Transverse colon (tissue), 4 donors: ENCODE measurements around the gene SLC25A42. TPM values are rescaled to one million over a fixed set of nuclear protein-coding genes. Genes with fewer than 3 reads are reported as not detected.

Source experiments
- DNase-seq: peaks from one replicate; pipeline ENCODE4 v3.0.0-alpha.2; 2019
- H3K27ac ChIP-seq, 4 donors: fragments of 200-600 bp; sonication (generic); 2 replicates each; pipeline ENCODE4 v1.5.1; 2016 to 2018; ENCODE audit warnings: inconsistent platforms in 4 of 4
- H3K27me3 ChIP-seq: fragments of 200-600 bp; sonication (generic); 2 replicates; pipeline ENCODE4 v1.5.1; 2017; ENCODE audit warnings: inconsistent platforms
- H3K36me3 ChIP-seq, 4 donors: fragments of 200-600 bp; sonication (generic); 2 replicates each; pipeline ENCODE4 v1.5.1; 2017 to 2019; ENCODE audit warnings: inconsistent platforms in 4 of 4
- H3K4me1 ChIP-seq, 4 donors: fragments of 200-600 bp; sonication (generic); 2 replicates each; pipeline ENCODE4 v1.5.1; 2017 to 2020; ENCODE audit warnings: inconsistent platforms in 4 of 4
- H3K4me3 ChIP-seq, 4 donors: fragments of 200-600 bp; sonication (generic); 1 replicate in 1 of 4; 2 replicates in 3 of 4; pipeline versions ENCODE4 v1.5.1 to v1.6.1; 2017 to 2019; ENCODE audit warnings: inconsistent platforms in 4 of 4
- H3K9me3 ChIP-seq, 2 donors: fragments of 200-600 bp; sonication (generic); 2 replicates each; pipeline ENCODE4 v1.5.1; 2017 to 2019; ENCODE audit warnings: inconsistent platforms in 2 of 2
- EP300 ChIP-seq: sonication (generic); formaldehyde crosslinking; IDR thresholded peaks from one replicate; pipeline ENCODE4 v1.6.1; 2017; ENCODE audit warnings: antibody characterized with exemption, low read depth
- POLR2A ChIP-seq: fragments of 450-650 bp; IDR thresholded peaks from one replicate; pipeline ENCODE4 v1.6.1; 2016; ENCODE audit warnings: antibody characterized with exemption, mild to moderate bottlenecking, moderate library complexity
- POLR2AphosphoS5 ChIP-seq, 3 donors: sonication (generic); formaldehyde crosslinking; IDR thresholded peaks; one replicate each; pipeline ENCODE4 v1.6.1; 2016; ENCODE audit warnings: antibody characterized with exemption in 3 of 3
- WGBS, 2 donors: methylation state at CpG; one replicate each; pipeline ENCODE4 v1.1.5; 2018; ENCODE audit warnings: low coverage in 1 of 2; 5-methylcytosine and 5-hydroxymethylcytosine counted together
- in situ Hi-C, 4 donors: fragments of 200-750 bp; cut with MboI; loops; one replicate each; pipeline versions ENCODE4 v1.15.0 to v1.15.1; 2017; ENCODE audit warnings: low sequenced_read_pairs in 3 of 4, low pct_ligation_motif_present in 1 of 4, low pct_unique_long_range_greater_than_20kb in 1 of 4
- intact Hi-C: fragments of 100-400 bp; cut with DNase I; formaldehyde crosslinking; loops from one replicate; pipeline ENCODE4 v1.15.1; 2023; ENCODE audit warnings: low total_unique reads
- total RNA-seq, 4 donors: library from RNA; depleted of rRNA; stranded (reverse); fragments of >200 nt; gene quantifications; one replicate each; pipeline ENCODE4 v1.1.0, GENCODE V29; 2016
- TF ChIP-seq, protein P1 (sequence below), 5 experiments: fragments of 200-600 bp in 3 of 5; fragments of 450-650 bp in 2 of 5; sonication (generic) in 3 of 5; IDR thresholded peaks; 1 replicate in 2 of 5; 2 replicates in 3 of 5; pipeline ENCODE4 v1.5.1; 2016 to 2017; ENCODE audit warnings: antibody characterized with exemption in 5 of 5, inconsistent platforms in 3 of 5, mild to moderate bottlenecking in 2 of 5, moderate library complexity in 1 of 5

SLC25A42 gene
- total RNA-seq, 4 donors from 2014 or later: 6.8 to 141 (median 24.5) TPM

DNA sequence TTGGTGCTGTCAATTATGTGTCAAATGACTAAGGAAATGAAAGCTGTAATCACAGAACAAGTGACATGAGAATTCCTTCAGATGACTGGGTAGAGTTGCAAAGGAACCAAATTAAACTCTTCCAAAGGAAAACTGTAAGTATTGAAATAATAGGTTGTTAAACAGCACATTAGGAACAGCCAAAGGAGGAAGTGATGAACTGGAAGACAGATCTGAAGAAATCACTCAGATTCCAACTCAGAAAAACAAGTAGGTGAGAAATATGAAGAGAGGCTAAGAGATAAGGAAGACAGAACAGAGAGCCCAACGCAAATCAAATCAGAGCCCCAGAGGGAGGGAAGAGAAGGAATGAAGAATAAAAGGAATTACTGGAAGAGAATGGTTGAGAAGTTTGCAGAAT, 59.1 kb downstream of the SLC25A42 start:
- peaks cover 0 to 9% (median 0%) of the 10 kb centered on the region in 4 donors for H3K36me3 ChIP-seq
- intact Hi-C loops (no loop called here), in situ Hi-C loops (no loop called here)

DNA sequence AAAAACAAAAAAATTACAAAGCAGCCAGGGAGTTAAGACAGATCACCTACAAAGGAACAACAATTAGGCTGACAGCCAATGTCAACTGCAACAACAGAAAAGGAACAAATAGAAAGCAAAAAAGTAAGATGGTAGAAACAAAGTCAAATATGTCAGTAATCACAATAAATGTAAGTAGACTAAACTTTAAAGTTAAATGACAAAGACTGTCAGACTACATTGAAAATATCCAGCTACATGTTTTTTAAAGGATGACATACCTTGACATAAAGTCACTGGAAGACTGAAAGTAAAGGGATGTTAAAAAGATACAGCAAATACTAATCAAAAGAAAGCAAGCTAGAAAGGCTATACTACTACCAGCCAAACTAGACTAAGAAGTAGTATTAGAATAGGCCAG, 59.6 kb downstream of the SLC25A42 start:
- intact Hi-C loops: no loop called here

More for the DNA sequence above, 59.1 kb downstream of the SLC25A42 start:
- Histone ChIP-seq H3K4me1 (no peaks in the 10 kb centered on the region), H3K27me3 (no peaks in the 10 kb centered on the region), H3K9me3 (peaks cover 0 to 8% of the 10 kb centered on the region in 2 donors), H3K27ac (no peak overlapping the region), H3K4me3 (no peak overlapping the region)
- no peak for TF ChIP-seq EP300
- TF ChIP-seq POLR2AphosphoS5 (IDR thresholded peaks at IDR 0.05): no peak
- TF ChIP-seq POLR2A: no peak
- TF ChIP-seq, protein P1, sequence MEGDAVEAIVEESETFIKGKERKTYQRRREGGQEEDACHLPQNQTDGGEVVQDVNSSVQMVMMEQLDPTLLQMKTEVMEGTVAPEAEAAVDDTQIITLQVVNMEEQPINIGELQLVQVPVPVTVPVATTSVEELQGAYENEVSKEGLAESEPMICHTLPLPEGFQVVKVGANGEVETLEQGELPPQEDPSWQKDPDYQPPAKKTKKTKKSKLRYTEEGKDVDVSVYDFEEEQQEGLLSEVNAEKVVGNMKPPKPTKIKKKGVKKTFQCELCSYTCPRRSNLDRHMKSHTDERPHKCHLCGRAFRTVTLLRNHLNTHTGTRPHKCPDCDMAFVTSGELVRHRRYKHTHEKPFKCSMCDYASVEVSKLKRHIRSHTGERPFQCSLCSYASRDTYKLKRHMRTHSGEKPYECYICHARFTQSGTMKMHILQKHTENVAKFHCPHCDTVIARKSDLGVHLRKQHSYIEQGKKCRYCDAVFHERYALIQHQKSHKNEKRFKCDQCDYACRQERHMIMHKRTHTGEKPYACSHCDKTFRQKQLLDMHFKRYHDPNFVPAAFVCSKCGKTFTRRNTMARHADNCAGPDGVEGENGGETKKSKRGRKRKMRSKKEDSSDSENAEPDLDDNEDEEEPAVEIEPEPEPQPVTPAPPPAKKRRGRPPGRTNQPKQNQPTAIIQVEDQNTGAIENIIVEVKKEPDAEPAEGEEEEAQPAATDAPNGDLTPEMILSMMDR (IDR thresholded peaks at IDR 0.05): no peak
- whole genome bisulfite sequencing, 2 donors: 100% methylated on average over 1 of the region's 1 CpG
- no peak for DNase-seq

DNA sequence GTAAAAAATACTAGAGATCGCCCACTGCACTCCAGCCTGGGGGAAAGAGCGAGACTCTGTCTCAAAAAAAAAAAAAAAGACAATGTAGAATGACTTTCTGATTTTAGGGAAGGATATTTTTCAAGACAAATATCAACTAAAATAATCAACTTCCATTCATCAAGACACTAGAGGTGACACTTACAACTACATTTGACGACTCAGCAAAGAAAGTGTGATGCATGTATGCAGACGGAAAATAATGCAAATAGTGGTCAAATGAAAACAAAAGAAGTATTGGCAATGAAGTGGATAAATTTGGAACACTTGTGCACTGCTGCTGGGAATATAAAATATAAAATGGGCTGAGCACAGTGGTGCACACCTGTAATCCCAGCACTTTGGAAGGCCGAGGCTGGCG, 62.3 kb downstream of the SLC25A42 start:
- no peaks in the 10 kb centered on the region for H3K27me3 ChIP-seq
- H3K4me1 ChIP-seq: no peaks in the 10 kb centered on the region
- no peak for DNase-seq
- H3K27ac ChIP-seq: no peak overlapping the region
- peaks cover 0 to 8% of the 10 kb centered on the region in 2 donors for H3K9me3 ChIP-seq
- no peak overlapping the region for H3K4me3 ChIP-seq
- WGBS, 2 donors: 92 to 95% methylated on average over 5 to 6 of the region's 6 CpGs
- in situ Hi-C loops: no loop called here
- TF ChIP-seq EP300: no peak
- intact Hi-C loops: no loop called here
- peaks cover 0 to 9% (median 0%) of the 10 kb centered on the region in 4 donors for H3K36me3 ChIP-seq

More for the DNA sequence above, 59.6 kb downstream of the SLC25A42 start:
- Histone ChIP-seq H3K9me3 (peaks cover 0 to 8% of the 10 kb centered on the region in 2 donors), H3K36me3 (peaks cover 0 to 9% (median 0%) of the 10 kb centered on the region in 4 donors), H3K4me3 (no peak overlapping the region), H3K27ac (no peak overlapping the region), H3K27me3 (no peaks in the 10 kb centered on the region), H3K4me1 (no peaks in the 10 kb centered on the region)
- no peak for DNase-seq
- in situ Hi-C loops: no loop called here
- TF ChIP-seq POLR2A: no peak
- TF ChIP-seq, protein P1 (IDR thresholded peaks at IDR 0.05): no peak
- no peak for TF ChIP-seq POLR2AphosphoS5 (IDR thresholded peaks at IDR 0.05)
- TF ChIP-seq EP300: no peak

DNA sequence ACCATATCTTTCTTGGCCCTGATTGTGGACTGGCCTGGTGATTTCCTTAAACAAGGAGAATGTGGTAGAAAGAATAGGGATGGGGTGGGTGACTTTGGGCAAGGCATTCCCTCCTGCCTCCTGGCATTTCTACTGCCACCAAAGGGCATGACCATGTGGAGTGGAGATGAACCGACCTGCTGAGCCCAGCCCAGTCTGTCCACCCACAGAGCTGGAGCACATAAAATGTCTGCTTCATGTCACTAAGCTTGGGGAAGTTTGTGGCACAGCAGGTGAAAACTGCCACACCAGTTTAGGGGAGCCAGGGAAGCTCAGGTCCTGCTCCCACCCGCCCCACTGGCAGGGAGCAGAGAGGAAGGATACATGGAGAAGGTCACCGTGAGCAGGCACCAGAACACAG, 68.2 kb downstream of the SLC25A42 start:
- Histone ChIP-seq H3K4me3 (no peak overlapping the region), H3K27ac (no peak overlapping the region), H3K9me3 (peaks cover 6 to 8% of the 10 kb centered on the region in 2 donors), H3K27me3 (no peaks in the 10 kb centered on the region), H3K36me3 (no peaks in the 10 kb centered on the region), H3K4me1 (peaks cover 0 to under 1% (median 0%) of the 10 kb centered on the region in 4 donors)
- 89% methylated on average over 3 of the region's 3 CpGs; no CpG with 5 or more reads in 1 of the 2 donors for WGBS, 2 donors
- no peak for DNase-seq
- TF ChIP-seq, protein P1 (IDR thresholded peaks at IDR 0.05): no peak
- no peak for TF ChIP-seq POLR2AphosphoS5 (IDR thresholded peaks at IDR 0.05)
- no peak for TF ChIP-seq POLR2A
- TF ChIP-seq EP300: no peak
- in situ Hi-C loops: loop anchor here in 1 of 4 donors (10.0 kb wide), 1 partner anchor 77 kb away; no protein-coding TSS in a partner anchor
- intact Hi-C loops: loop anchor here (5.0 to 10.0 kb wide), 2 partner anchors 77 to 175 kb away; no protein-coding TSS in a partner anchor

DNA sequence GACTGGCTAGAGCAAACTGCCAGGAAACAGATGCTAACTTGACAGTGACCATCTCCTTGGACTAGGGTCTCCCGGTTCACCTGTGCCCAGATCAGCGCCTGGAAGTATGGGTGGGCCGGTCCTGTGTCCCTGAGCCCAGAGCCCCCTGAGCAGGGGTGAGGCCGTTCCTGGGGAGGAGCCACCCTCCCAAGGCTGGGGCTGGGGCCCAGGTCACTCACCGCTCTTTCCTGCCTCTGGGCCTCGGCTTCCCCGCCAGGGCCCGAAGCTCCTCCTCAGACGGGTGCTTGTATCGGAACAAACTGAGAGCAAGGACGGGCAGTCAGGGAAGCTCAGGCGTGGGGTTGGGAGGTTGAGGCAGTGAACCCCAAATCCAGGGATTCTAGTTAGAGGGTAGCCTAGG, 69.1 kb downstream of the SLC25A42 start:
- in situ Hi-C loops (loop anchor here in 1 of 4 donors (10.0 kb wide), 1 partner anchor 78 kb away; no protein-coding TSS in a partner anchor), intact Hi-C loops (loop anchor here (5.0 to 10.0 kb wide), 2 partner anchors 78 to 176 kb away; no protein-coding TSS in a partner anchor)
- 80 to 84% methylated on average over 2 to 6 of the region's 12 CpGs for WGBS, 2 donors

More for the DNA sequence above, 69.1 kb downstream of the SLC25A42 start:
- Histone ChIP-seq H3K27ac (no peak overlapping the region), H3K36me3 (no peaks in the 10 kb centered on the region), H3K9me3 (peaks cover 6 to 8% of the 10 kb centered on the region in 2 donors), H3K4me3 (no peak overlapping the region), H3K27me3 (no peaks in the 10 kb centered on the region), H3K4me1 (peaks cover 0 to 10% (median 9%) of the 10 kb centered on the region in 4 donors)
- DNase-seq: no peak
- TF ChIP-seq POLR2AphosphoS5 (IDR thresholded peaks at IDR 0.05) (no peak), EP300 (no peak), POLR2A (no peak)
- TF ChIP-seq, protein P1 (IDR thresholded peaks at IDR 0.05): no peak
